ENCODE data around the gene IFT88. TPM values are rescaled to one million over a fixed set of nuclear protein-coding genes. Genes with fewer than 3 reads are reported as not detected.

The IFT88 gene
- total RNA-seq, 1 experiment from 2014 or later = 11.9 TPM

GRCh38 chr13:20616059-20616797 lies 49.3 kb downstream of the IFT88 start:
- H2AFZ ChIP-seq (ENCODE audit: low read length) = no peak overlapping the region
- ATAC-seq = peak; percentile 100
- CTCF ChIA-PET = no interaction called here
- POLR2A ChIA-PET (ENCODE audit: unreplicated experiment) = no interaction called here
- H3K9me2 ChIP-seq (replicated peaks; ENCODE audit: low read length) = no peaks in the 10 kb centered on the region
- H3K27ac ChIP-seq (ENCODE audit: low read length) = peak overlapping the region; percentile 48
- H3K79me2 ChIP-seq (ENCODE audit: low read length) = no peaks in the 10 kb centered on the region
- 0 out of 2 replicates have a peak overlapping the region, but pooled peaks have one; percentile 14 for H3K4me2 ChIP-seq (ENCODE audit: low read length)
- no TSS peak for BruUV-seq (replicated peaks)
- peaks cover 10% of the 10 kb centered on the region for H3F3A ChIP-seq (ENCODE audit: low read length, unreplicated experiment)
- no peak for TF ChIP-seq EZH2 (IDR thresholded peaks at IDR 0.05; ENCODE audit: low read length, unreplicated experiment)
- H3K36me3 ChIP-seq (ENCODE audit: low read depth, low read length) = no peaks in the 10 kb centered on the region
- H3K4me3 ChIP-seq (ENCODE audit: low read length) = no peak overlapping the region
- intact Hi-C loops (cut with micrococcal nuclease) = loop anchor here (5.0 kb wide), 1 partner anchor 86 kb away; the partner anchor contains the start of gene IL17D
- peak; percentile 90 for DNase-seq
- peaks cover 14% of the 10 kb centered on the region for H3K4me1 ChIP-seq (ENCODE audit: insufficient read depth, low read length)
- no peak overlapping the region for H3K9ac ChIP-seq (ENCODE audit: low read length)
- H3K27me3 ChIP-seq (ENCODE audit: low read length) = no peaks in the 10 kb centered on the region
- no peaks in the 10 kb centered on the region for H3K9me3 ChIP-seq (ENCODE audit: low read length)
- no peaks in the 10 kb centered on the region for H4K20me1 ChIP-seq (ENCODE audit: low read length)

GRCh38 chr13:20623000-20623399 lies 56.0 kb downstream of the IFT88 start:
- POLR2A ChIA-PET (ENCODE audit: unreplicated experiment) = no interaction called here
- TF ChIP-seq CTCF (conservative IDR thresholded peaks at IDR 0.05; ENCODE audit: low read depth, low read length) (no peak), EZH2 (IDR thresholded peaks at IDR 0.05; ENCODE audit: low read length, unreplicated experiment) (no peak), EZH2phosphoT487 (IDR thresholded peaks at IDR 0.05; ENCODE audit: borderline replicate concordance, low read length) (no peak)
- ATAC-seq (no peak), DNase-seq (no peak)
- H3K9me2 ChIP-seq (replicated peaks; ENCODE audit: low read length) = no peaks in the 10 kb centered on the region
- no peak overlapping the region for H3K4me3 ChIP-seq (ENCODE audit: low read length)
- H3K27ac ChIP-seq (ENCODE audit: low read length) = no peak overlapping the region
- H3K4me1 ChIP-seq (ENCODE audit: insufficient read depth, low read length) = no peaks in the 10 kb centered on the region
- intact Hi-C loops (cut with micrococcal nuclease) = no loop called here
- H3K36me3 ChIP-seq (ENCODE audit: low read depth, low read length) = 0 out of 2 replicates have a peak, but pooled peaks cover 6% of the 10 kb centered on the region
- H3K9ac ChIP-seq (ENCODE audit: low read length) = no peak overlapping the region
- no peaks in the 10 kb centered on the region for H3K79me2 ChIP-seq (ENCODE audit: low read length)
- H3K4me2 ChIP-seq (ENCODE audit: low read length) = no peak overlapping the region
- BruUV-seq (replicated peaks) = no TSS peak
- H3F3A ChIP-seq (ENCODE audit: low read length, unreplicated experiment) = no peaks in the 10 kb centered on the region
- CTCF ChIA-PET = no interaction called here
- H4K20me1 ChIP-seq (ENCODE audit: low read length) = no peaks in the 10 kb centered on the region
- peaks cover 5% of the 10 kb centered on the region; the same call in 1 of the 2 replicates for H3K9me3 ChIP-seq (ENCODE audit: low read length)
- H3K27me3 ChIP-seq (ENCODE audit: low read length) = no peaks in the 10 kb centered on the region
- no peak overlapping the region for H2AFZ ChIP-seq (ENCODE audit: low read length)

DNA sequence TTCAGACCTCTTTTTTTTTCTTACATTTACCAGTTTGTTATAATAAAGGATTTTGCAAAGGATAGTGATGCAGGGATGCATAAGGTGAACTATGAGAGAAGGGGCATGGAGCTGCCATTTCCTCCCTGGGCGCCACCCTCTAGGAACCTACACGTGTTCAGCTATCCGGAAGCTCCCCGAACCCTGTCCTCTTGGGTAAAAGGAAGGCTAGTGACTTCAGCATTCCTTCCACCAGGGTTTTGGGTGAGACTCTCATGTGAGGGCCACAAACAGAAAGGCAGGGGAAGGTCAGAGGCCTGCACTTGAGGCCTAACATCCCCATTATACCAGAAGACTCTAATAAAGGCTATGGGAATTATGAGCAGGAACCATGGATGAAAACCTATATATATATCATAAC lies 57.3 kb downstream of the IFT88 start:
- no peak for DNase-seq
- Histone ChIP-seq H3K27ac (ENCODE audit: low read length) (no peak overlapping the region), H3K27me3 (ENCODE audit: low read length) (no peaks in the 10 kb centered on the region), H3K36me3 (ENCODE audit: low read depth, low read length) (0 out of 2 replicates have a peak, but pooled peaks cover 6% of the 10 kb centered on the region), H3K9ac (ENCODE audit: low read length) (no peak overlapping the region), H2AFZ (ENCODE audit: low read length) (no peak overlapping the region), H3K4me1 (ENCODE audit: insufficient read depth, low read length) (no peaks in the 10 kb centered on the region), H3K9me3 (ENCODE audit: low read length) (peaks cover 5% of the 10 kb centered on the region; the same call in 1 of the 2 replicates), H3K79me2 (ENCODE audit: low read length) (no peaks in the 10 kb centered on the region), H3K4me2 (ENCODE audit: low read length) (no peak overlapping the region), H3K4me3 (ENCODE audit: low read length) (no peak overlapping the region), H4K20me1 (ENCODE audit: low read length) (no peaks in the 10 kb centered on the region), H3F3A (ENCODE audit: low read length, unreplicated experiment) (no peaks in the 10 kb centered on the region), H3K9me2 (replicated peaks; ENCODE audit: low read length) (no peaks in the 10 kb centered on the region)
- intact Hi-C loops (cut with micrococcal nuclease) = no loop called here
- no peak for TF ChIP-seq EZH2 (IDR thresholded peaks at IDR 0.05; ENCODE audit: low read length, unreplicated experiment)
- CTCF ChIA-PET = no interaction called here
- no peak for ATAC-seq
- POLR2A ChIA-PET (ENCODE audit: unreplicated experiment) = no interaction called here
- BruUV-seq (replicated peaks) = no TSS peak
